TTC549 (cell line): ENCODE data around the gene PRKG1.

Source experiments
- FAIRE-seq: peaks from 2 replicates; lab custom pipeline; 2012; peaks lifted over from hg19 to GRCh38; lab: Jason Lieb, UNC

PRKG1 gene

GRCh38 chr10:51074238-51075028, at the start of gene PRKG1:
PRKG1 (plus strand) TSS chr10:51074487.
- no peak for FAIRE-seq

- no peak for FAIRE-seq
Measured at GRCh38 chr10:51028420-51028819, 45.9 kb upstream of the PRKG1 start.

GRCh38 chr10:51029172-51029641, 45.1 kb upstream of the PRKG1 start:
- FAIRE-seq = no peak

- no peak for FAIRE-seq
Measured at GRCh38 chr10:51030480-51030879, 43.8 kb upstream of the PRKG1 start.

- FAIRE-seq = no peak
Measured at GRCh38 chr10:51031950-51032349, 42.3 kb upstream of the PRKG1 start.

- no peak for FAIRE-seq
Measured at GRCh38 chr10:51034769-51035168, 39.5 kb upstream of the PRKG1 start.

GRCh38 chr10:51035344-51035743, 38.9 kb upstream of the PRKG1 start:
- FAIRE-seq = no peak

GRCh38 chr10:51045871-51046270, 28.4 kb upstream of the PRKG1 start:
- no peak for FAIRE-seq

GRCh38 chr10:51046654-51047053, 27.6 kb upstream of the PRKG1 start:
- FAIRE-seq = no peak

GRCh38 chr10:51047857-51048256, 26.4 kb upstream of the PRKG1 start:
- no peak for FAIRE-seq

GRCh38 chr10:51048792-51049191, 25.5 kb upstream of the PRKG1 start:
- no peak for FAIRE-seq

- no peak for FAIRE-seq
Measured at GRCh38 chr10:51052163-51052562, 22.1 kb upstream of the PRKG1 start.

- FAIRE-seq = no peak
Measured at GRCh38 chr10:51057925-51058324, 16.4 kb upstream of the PRKG1 start.

GRCh38 chr10:51063166-51063565, 11.1 kb upstream of the PRKG1 start:
- no peak for FAIRE-seq

- FAIRE-seq = no peak
Measured at GRCh38 chr10:51063659-51064535, 10.4 kb upstream of the PRKG1 start.

- FAIRE-seq = no peak
Measured at GRCh38 chr10:51066231-51066630, 8.1 kb upstream of the PRKG1 start.

- no peak for FAIRE-seq
Measured at GRCh38 chr10:51072210-51072609, 2.1 kb upstream of the PRKG1 start.

- FAIRE-seq = no peak
Measured at GRCh38 chr10:51072921-51073434, 1.3 kb upstream of the PRKG1 start.

GRCh38 chr10:51073453-51074237, 642 bp upstream of the PRKG1 start:
- no peak for FAIRE-seq

- no peak for FAIRE-seq
Measured at GRCh38 chr10:51075043-51075872, 971 bp downstream of the PRKG1 start.

- no peak for FAIRE-seq
Measured at GRCh38 chr10:51075873-51076229, 1.6 kb downstream of the PRKG1 start.
